ENCODE data around the gene OR52W1.

The OR52W1 gene

DNA sequence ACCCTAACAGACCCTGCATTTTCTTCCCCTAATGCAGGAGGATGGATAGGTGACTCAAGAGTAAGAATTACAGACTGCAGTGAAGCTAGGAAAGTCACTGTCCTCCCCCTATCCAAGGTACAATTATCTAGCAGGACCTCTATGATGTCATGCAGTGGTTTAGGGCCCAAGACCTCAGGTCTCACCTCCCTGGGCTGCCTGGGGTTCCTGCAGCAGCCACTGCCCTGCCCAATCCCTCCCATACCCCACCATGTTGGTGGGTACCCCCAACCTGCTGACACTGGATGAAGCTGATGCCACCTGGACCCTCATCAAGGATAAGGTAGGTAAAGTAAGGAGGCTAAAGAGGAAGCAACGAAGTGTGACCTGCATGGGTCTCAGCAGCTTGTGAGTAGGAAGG is 6.3 kb downstream of the OR52W1 start, which contains the start of gene C11orf42:
C11orf42 (plus strand) TSS at position 192 of the 400 bp plus-strand sequence; CDS start at position 251, 59 bp downstream.
- Histone ChIP-seq H2AFZ (ENCODE audit: low read depth, low read length) (no peak within 1 kb of the TSS), H3K4me3 (ENCODE audit: low read depth in 1 of 2, low read length in 2 of 2) (no peak within 1 kb of the TSS), H4K20me1 (ENCODE audit: insufficient read depth, low read length) (0 out of 2 replicates have a peak, but pooled peaks cover 3% of the 10 kb centered on the region), H3K36me3 (ENCODE audit: insufficient read depth, low read length) (peaks cover 19% of the 10 kb centered on the region), H3K79me2 (ENCODE audit: insufficient read depth, low read length) (no peaks in the 10 kb centered on the region), H3K9me3 (ENCODE audit: insufficient read depth, low read length, severe bottlenecking) (no peaks in the 10 kb centered on the region), H3K27ac (ENCODE audit: low read length) (no peak within 1 kb of the TSS), H3K4me1 (ENCODE audit: insufficient read depth, low read length) (no peaks in the 10 kb centered on the region), H3K4me2 (ENCODE audit: insufficient read depth, low read length) (no peak within 1 kb of the TSS), H3K27me3 (ENCODE audit: insufficient read depth, low read length, poor library complexity) (no peaks in the 10 kb centered on the region), H3K9ac (ENCODE audit: low read depth, low read length) (no peak within 1 kb of the TSS)
- TF ChIP-seq, protein P1, sequence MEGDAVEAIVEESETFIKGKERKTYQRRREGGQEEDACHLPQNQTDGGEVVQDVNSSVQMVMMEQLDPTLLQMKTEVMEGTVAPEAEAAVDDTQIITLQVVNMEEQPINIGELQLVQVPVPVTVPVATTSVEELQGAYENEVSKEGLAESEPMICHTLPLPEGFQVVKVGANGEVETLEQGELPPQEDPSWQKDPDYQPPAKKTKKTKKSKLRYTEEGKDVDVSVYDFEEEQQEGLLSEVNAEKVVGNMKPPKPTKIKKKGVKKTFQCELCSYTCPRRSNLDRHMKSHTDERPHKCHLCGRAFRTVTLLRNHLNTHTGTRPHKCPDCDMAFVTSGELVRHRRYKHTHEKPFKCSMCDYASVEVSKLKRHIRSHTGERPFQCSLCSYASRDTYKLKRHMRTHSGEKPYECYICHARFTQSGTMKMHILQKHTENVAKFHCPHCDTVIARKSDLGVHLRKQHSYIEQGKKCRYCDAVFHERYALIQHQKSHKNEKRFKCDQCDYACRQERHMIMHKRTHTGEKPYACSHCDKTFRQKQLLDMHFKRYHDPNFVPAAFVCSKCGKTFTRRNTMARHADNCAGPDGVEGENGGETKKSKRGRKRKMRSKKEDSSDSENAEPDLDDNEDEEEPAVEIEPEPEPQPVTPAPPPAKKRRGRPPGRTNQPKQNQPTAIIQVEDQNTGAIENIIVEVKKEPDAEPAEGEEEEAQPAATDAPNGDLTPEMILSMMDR (IDR thresholded peaks at IDR 0.05; ENCODE audit: borderline replicate concordance, extremely low read depth, low read length, poor library complexity, severe bottlenecking) = no peak
- TF ChIP-seq EZH2 (IDR thresholded peaks at IDR 0.05; ENCODE audit: borderline replicate concordance, low read depth, low read length, severe bottlenecking) = no peak
- no peak for DNase-seq
- no peak for ATAC-seq (ENCODE audit: insufficient read depth, low read depth)

DNA sequence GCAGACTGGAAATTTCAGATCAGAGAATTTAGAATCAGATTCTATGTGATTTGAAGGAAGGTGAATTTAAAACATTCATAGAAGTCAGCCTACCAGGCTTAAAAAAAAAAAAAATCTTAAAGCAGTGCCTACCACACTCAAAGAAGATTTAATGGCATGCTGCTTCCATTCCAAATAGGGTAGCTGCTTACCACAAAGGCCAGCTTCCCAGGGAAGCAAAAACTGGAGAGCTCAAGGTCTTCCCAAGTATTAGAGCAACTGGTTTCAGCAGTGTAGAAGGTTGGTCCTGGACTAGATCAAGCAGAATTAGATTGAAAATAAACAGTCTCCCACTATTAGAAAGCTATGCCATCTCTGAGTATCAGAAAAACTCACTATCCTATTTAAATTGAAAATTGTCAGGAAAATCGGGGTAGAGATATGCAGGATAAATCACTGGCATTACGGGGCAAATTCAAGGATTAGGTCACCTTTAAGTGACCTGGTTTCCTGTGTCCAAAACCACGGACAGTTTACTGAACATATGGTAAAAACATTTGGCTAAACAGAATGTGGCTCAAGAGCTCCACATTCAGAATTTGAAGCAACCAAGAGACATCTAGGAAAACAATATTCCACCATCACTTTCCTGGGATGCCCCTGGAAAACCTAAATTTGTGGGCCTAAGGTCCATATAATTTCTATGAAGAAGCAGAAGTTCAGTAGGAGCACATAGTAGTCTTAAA is 7.6 kb downstream of the OR52W1 start:
- no peak for TF ChIP-seq EZH2 (IDR thresholded peaks at IDR 0.05; ENCODE audit: borderline replicate concordance, low read depth, low read length, severe bottlenecking)
- TF ChIP-seq, protein P1 (IDR thresholded peaks at IDR 0.05; ENCODE audit: borderline replicate concordance, extremely low read depth, low read length, poor library complexity, severe bottlenecking) = no peak
- Histone ChIP-seq H3K27me3 (ENCODE audit: insufficient read depth, low read length, poor library complexity) (no peaks in the 10 kb centered on the region), H3K9me3 (ENCODE audit: insufficient read depth, low read length, severe bottlenecking) (no peaks in the 10 kb centered on the region), H3K79me2 (ENCODE audit: insufficient read depth, low read length) (no peaks in the 10 kb centered on the region), H2AFZ (ENCODE audit: low read depth, low read length) (no peak overlapping the region), H4K20me1 (ENCODE audit: insufficient read depth, low read length) (0 out of 2 replicates have a peak, but pooled peaks cover 3% of the 10 kb centered on the region), H3K4me2 (ENCODE audit: insufficient read depth, low read length) (no peak overlapping the region), H3K4me3 (ENCODE audit: low read depth in 1 of 2, low read length in 2 of 2) (no peak overlapping the region), H3K9ac (ENCODE audit: low read depth, low read length) (no peak overlapping the region), H3K27ac (ENCODE audit: low read length) (no peak overlapping the region), H3K4me1 (ENCODE audit: insufficient read depth, low read length) (no peaks in the 10 kb centered on the region), H3K36me3 (ENCODE audit: insufficient read depth, low read length) (peaks cover 30% of the 10 kb centered on the region)
- ATAC-seq (ENCODE audit: insufficient read depth, low read depth) (no peak), DNase-seq (no peak)

DNA sequence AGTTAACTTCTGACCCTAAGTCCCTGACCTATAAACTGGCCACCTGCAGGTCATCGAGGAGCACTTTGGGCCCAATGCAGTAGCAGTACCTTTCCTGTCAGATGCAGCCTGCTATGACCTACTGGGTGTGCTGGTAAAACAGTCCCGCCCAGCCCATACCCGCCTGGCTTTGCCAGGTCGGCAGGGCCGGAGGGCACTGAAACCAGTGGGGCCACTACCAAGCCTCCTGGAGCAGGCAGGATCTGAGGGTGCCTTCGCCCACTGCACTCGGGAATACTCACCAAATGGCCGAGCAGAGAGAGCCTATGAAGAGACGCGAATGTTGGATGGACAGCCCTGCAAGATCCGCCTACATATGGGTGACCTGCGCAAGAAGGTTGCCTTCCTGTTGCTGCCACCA is 10.8 kb downstream of the OR52W1 start:
- H4K20me1 ChIP-seq (ENCODE audit: insufficient read depth, low read length) = 0 out of 2 replicates have a peak, but pooled peaks cover 3% of the 10 kb centered on the region
- ATAC-seq (ENCODE audit: insufficient read depth, low read depth) = no peak
- H3K4me3 ChIP-seq (ENCODE audit: low read depth in 1 of 2, low read length in 2 of 2) = no peak overlapping the region
- H3K79me2 ChIP-seq (ENCODE audit: insufficient read depth, low read length) = no peaks in the 10 kb centered on the region
- no peak overlapping the region for H2AFZ ChIP-seq (ENCODE audit: low read depth, low read length)
- DNase-seq = no peak
- TF ChIP-seq EZH2 (IDR thresholded peaks at IDR 0.05; ENCODE audit: borderline replicate concordance, low read depth, low read length, severe bottlenecking) = no peak
- TF ChIP-seq, protein P1 (IDR thresholded peaks at IDR 0.05; ENCODE audit: borderline replicate concordance, extremely low read depth, low read length, poor library complexity, severe bottlenecking) = no peak
- no peak overlapping the region for H3K4me2 ChIP-seq (ENCODE audit: insufficient read depth, low read length)
- no peak overlapping the region for H3K27ac ChIP-seq (ENCODE audit: low read length)
- H3K36me3 ChIP-seq (ENCODE audit: insufficient read depth, low read length) = peaks cover 47% of the 10 kb centered on the region
- no peaks in the 10 kb centered on the region for H3K27me3 ChIP-seq (ENCODE audit: insufficient read depth, low read length, poor library complexity)
- H3K9ac ChIP-seq (ENCODE audit: low read depth, low read length) = no peak overlapping the region
- no peaks in the 10 kb centered on the region for H3K9me3 ChIP-seq (ENCODE audit: insufficient read depth, low read length, severe bottlenecking)
- H3K4me1 ChIP-seq (ENCODE audit: insufficient read depth, low read length) = no peaks in the 10 kb centered on the region
